Activated B cell treated with CpG ODN at 0.5 μM for 24 hours (primary cell): ENCODE data around the gene QTRT2. TPM values are rescaled to one million over a fixed set of nuclear protein-coding genes. Genes with fewer than 3 reads are reported as not detected.

Experiments used
- ATAC-seq: fragments of 200-7000 bp; cut with Tn5 transposase; one replicate; pipeline ENCODE4 v1.10.0; 2021; ENCODE audit warnings: low read depth, mild to moderate bottlenecking, moderate library complexity
- CTCF ChIA-PET: fragments of 350-600 bp; sonication (Branson Sonifier 250); formaldehyde crosslinking; loops from one replicate; lab custom pipeline; 2021; ENCODE audit warnings: antibody characterized with exemption; lab: Charles Lee
- POLR2A ChIA-PET: fragments of 350-600 bp; sonication (Branson Sonifier 250); formaldehyde crosslinking; loops from one replicate; lab custom pipeline; 2021; ENCODE audit warnings: antibody characterized with exemption; lab: Charles Lee
- DNase-seq: peaks from one replicate; pipeline ENCODE4 v3.0.0; 2022
- H3K27ac Mint-ChIP-seq: one replicate; pipeline ENCODE4 v1.8.0; 2020; ENCODE audit warnings: mixed read lengths
- H3K27me3 Mint-ChIP-seq: one replicate; pipeline ENCODE4 v1.8.0; 2021; ENCODE audit warnings: mixed read lengths
- H3K36me3 Mint-ChIP-seq: one replicate; pipeline ENCODE4 v1.8.0; 2021; ENCODE audit warnings: low read depth, mixed read lengths
- H3K4me1 Mint-ChIP-seq: one replicate; pipeline ENCODE4 v1.8.0; 2021; ENCODE audit warnings: mixed read lengths
- H3K4me3 Mint-ChIP-seq: one replicate; pipeline ENCODE4 v1.8.0; 2020; ENCODE audit warnings: mild to moderate bottlenecking, mixed read lengths
- H3K9me3 Mint-ChIP-seq: one replicate; pipeline ENCODE4 v1.8.0; 2020; ENCODE audit warnings: mixed read lengths
- intact Hi-C: fragments of 100-400 bp; cut with micrococcal nuclease; formaldehyde crosslinking; loops from one replicate; pipeline ENCODE4 v1.15.1; 2024
- total RNA-seq: library from RNA; stranded (reverse); gene quantifications from 2 replicates; pipeline ENCODE4 v1.2.3, GENCODE V29; 2022
- TF ChIP-seq, protein P1 (sequence below): fragments of 200-600 bp; IDR thresholded peaks from one replicate; pipeline ENCODE4 v1.8.0; 2022; ENCODE audit warnings: antibody characterized with exemption, mild to moderate bottlenecking

QTRT2 gene
- 63.1 and 75.5 TPM in 2 replicates for total RNA-seq

DNA sequence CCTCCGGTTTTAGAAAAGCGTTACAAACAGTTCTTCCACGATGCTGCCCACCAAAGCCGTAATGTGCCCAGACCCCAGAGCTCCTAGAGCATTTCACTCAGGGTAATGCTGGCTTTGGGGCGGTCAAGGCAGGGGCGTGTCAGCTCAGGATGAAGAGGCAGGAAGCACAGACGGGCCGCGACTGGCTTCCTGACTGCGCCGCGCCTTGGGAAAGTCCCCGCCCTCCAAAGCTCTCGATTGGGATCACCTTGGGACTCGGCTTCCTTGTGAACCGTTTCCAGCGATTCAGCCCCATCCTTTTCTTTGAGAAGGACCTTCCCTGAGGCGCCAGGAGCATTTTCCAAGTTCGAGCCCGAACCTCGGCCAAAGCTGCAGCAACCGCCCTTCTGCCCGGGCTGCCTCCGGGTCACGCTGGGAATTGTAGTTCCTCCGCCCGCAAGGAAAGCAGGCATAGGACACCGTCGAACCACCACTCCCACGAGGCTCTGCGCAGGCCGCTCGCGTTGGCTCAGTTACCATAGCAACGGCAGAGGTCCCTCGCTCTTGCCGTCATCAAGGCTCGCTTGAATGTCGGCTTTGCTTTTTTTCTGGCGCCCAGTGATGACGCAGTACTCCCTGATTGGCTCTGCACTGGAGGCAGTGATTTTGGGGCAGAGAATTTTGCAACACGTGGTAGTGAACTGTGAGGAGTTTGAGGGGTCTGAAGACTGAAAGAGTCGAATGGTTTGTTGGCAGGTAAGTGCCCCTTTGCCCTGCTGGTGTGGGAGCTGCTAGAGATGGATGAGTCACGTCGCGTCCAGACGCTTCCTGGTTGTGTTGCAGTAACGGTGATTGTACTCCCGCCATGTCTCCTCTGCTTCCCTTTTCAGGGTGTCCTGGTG lies at the start of gene QTRT2, which contains the start of gene CCDC191:
Gene QTRT2 (plus strand): TSS at position 608 of the 881 bp plus-strand sequence. CDS start 8,521 bp downstream, outside the sequence.
Gene CCDC191 (minus strand): TSS at position 397 of the 881 bp plus-strand sequence. CDS start 60 bp downstream, at position 337.
- intact Hi-C loops: loop anchor here (1.0 to 2.0 kb wide), 13 partner anchors 51 to 1728 kb away; partner anchors contain the start of genes GRAMD1C, NAA50, SPICE1 and USF3
- peaks cover 55% of the 10 kb centered on the region for H3K4me1 Mint-ChIP-seq
- ChIA-PET CTCF (interaction anchor here (0.7 to 1.9 kb wide), 3 partner anchors 46 to 75 kb away, joined by 3 to 14 read pairs (median 6); no protein-coding TSS in a partner anchor), POLR2A (interaction anchor here (0.6 to 4.6 kb wide), 15 partner anchors 46 to 1728 kb away, joined by 3 to 53 read pairs (median 3); partner anchors contain the start of genes ATP6V1A, NAA50 and USF3)
- DNase-seq: peak; percentile 89
- H3K27me3 Mint-ChIP-seq: peaks cover 3% of the 10 kb centered on the region
- peak; percentile 95 for ATAC-seq
- H3K9me3 Mint-ChIP-seq: no peaks in the 10 kb centered on the region
- peaks cover 38% of the 10 kb centered on the region for H3K36me3 Mint-ChIP-seq
- H3K4me3 Mint-ChIP-seq: peak within 1 kb of the TSS; percentile 99
- H3K27ac Mint-ChIP-seq: peak within 1 kb of the TSS; percentile 99
- TF ChIP-seq, protein P1, sequence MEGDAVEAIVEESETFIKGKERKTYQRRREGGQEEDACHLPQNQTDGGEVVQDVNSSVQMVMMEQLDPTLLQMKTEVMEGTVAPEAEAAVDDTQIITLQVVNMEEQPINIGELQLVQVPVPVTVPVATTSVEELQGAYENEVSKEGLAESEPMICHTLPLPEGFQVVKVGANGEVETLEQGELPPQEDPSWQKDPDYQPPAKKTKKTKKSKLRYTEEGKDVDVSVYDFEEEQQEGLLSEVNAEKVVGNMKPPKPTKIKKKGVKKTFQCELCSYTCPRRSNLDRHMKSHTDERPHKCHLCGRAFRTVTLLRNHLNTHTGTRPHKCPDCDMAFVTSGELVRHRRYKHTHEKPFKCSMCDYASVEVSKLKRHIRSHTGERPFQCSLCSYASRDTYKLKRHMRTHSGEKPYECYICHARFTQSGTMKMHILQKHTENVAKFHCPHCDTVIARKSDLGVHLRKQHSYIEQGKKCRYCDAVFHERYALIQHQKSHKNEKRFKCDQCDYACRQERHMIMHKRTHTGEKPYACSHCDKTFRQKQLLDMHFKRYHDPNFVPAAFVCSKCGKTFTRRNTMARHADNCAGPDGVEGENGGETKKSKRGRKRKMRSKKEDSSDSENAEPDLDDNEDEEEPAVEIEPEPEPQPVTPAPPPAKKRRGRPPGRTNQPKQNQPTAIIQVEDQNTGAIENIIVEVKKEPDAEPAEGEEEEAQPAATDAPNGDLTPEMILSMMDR: no peak

DNA sequence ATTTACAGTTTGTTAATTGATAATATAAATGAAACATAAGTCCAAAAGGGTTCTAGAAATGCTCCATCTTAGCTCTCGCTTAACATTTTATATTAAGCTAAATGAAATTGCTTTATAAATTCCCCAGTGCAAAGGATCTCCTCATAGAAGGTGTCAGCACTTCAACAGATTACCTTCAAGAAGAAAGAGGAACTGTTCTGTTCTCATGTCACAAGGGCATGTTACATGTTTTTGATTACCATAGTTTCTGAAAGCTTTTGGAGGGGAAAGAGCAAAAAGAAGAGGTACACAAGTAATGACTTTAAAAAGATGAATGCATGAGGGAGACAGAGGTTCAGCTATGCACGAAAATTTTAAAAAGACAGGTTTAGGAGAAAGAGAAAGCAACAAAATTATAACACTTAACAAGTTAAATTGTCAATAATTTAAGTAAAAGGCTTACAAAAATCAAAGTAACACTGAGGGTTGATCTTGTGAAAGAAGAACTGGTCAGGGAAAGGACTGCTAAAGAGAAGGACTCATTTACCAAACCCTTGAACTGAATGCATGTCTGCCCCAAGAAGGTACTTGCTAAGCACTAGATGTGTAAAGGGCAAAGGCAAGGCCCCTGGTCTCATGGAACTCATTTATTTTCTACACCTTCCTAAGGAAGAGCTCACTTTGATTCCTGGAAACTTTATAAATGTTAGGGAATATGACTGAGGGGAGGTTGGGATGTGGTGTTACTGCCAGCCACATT lies 45.3 kb upstream of the QTRT2 start:
- no peaks in the 10 kb centered on the region for H3K27me3 Mint-ChIP-seq
- H3K4me1 Mint-ChIP-seq: peaks cover 50% of the 10 kb centered on the region
- H3K36me3 Mint-ChIP-seq: peaks cover 2% of the 10 kb centered on the region
- TF ChIP-seq, protein P1: no peak
- peak overlapping the region; percentile 89 for H3K27ac Mint-ChIP-seq
- DNase-seq (no peak), ATAC-seq (peak; percentile 82)
- ChIA-PET POLR2A (interaction anchor here (0.5 to 3.3 kb wide), 3 partner anchors 45 to 1658 kb away, joined by 3 to 19 read pairs (median 3); partner anchors contain the start of genes CCDC191 and QTRT2), CTCF (interaction anchor here (0.7 to 1.2 kb wide), 3 partner anchors 31 to 275 kb away, joined by 3 to 6 read pairs (median 3); partner anchors contain the start of genes CCDC191 and QTRT2)
- H3K9me3 Mint-ChIP-seq: no peaks in the 10 kb centered on the region
- intact Hi-C loops: no loop called here
- peak overlapping the region; percentile 81 for H3K4me3 Mint-ChIP-seq

DNA sequence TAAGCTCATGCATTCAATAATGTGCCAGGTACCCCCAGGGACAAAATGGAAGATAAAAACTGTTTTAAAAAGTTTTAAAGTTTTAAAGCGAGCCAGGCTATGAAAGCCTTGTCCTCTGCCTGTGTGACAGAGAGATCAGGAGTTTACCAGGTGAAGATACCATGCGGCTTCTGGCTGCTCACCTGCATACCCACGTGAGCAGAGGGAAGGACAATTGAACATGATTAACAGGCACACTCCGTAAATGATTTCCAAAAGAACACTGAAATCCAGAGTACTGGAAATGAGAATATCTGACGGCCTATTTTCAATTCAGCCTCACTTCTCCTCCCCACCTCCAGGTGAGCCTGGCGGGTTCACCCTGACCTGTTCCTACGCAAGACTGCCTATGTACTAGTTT lies 42.3 kb upstream of the QTRT2 start:
- Mint-ChIP-seq H3K4me3 (no peak overlapping the region), H3K36me3 (peaks cover 6% of the 10 kb centered on the region), H3K4me1 (peaks cover 30% of the 10 kb centered on the region), H3K27ac (no peak overlapping the region), H3K27me3 (no peaks in the 10 kb centered on the region), H3K9me3 (no peaks in the 10 kb centered on the region)
- POLR2A ChIA-PET: no interaction called here
- ATAC-seq: no peak
- CTCF ChIA-PET: interaction anchor here (1.9 kb wide), 1 partner anchor 9 kb away, joined by 4 read pairs; no protein-coding TSS in a partner anchor
- intact Hi-C loops: no loop called here
- TF ChIP-seq, protein P1: no peak
- no peak for DNase-seq

DNA sequence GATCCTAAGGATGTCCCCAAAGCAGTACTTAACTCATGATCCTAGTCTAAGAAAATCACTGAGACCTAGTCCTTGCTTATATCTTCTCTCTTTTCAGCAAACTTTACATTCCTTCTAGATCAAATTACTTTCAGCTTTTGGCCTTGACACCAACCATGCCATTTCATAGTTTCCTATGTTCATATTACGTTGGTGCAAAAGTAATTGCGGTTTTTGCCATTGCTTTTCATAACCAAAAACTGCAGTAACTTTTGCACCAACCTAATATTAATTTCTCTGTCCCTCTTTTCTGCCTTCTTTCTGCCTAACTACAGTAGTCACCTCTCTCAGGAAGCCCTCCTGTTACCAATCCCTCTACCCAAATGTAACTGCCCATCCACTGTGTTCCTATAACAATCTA lies 37.1 kb upstream of the QTRT2 start:
- CTCF ChIA-PET: no interaction called here
- H3K27me3 Mint-ChIP-seq: no peaks in the 10 kb centered on the region
- POLR2A ChIA-PET: no interaction called here

More for the DNA sequence above, 37.1 kb upstream of the QTRT2 start:
- peaks cover 6% of the 10 kb centered on the region for H3K4me1 Mint-ChIP-seq
- H3K9me3 Mint-ChIP-seq: no peaks in the 10 kb centered on the region
- intact Hi-C loops: no loop called here
- ATAC-seq (no peak), DNase-seq (no peak)
- H3K4me3 Mint-ChIP-seq: no peak overlapping the region
- TF ChIP-seq, protein P1: no peak
- H3K36me3 Mint-ChIP-seq: peaks cover 4% of the 10 kb centered on the region
- H3K27ac Mint-ChIP-seq: no peak overlapping the region
